Esophagus squamous epithelium (tissue), 4 donors: ENCODE results near the gene APBB3.

Experiments used
- POLR2A ChIP-seq, 4 donors: fragments of 450-650 bp; IDR thresholded peaks; one replicate each; pipeline ENCODE4 v1.6.1; 2017; ENCODE audit warnings: antibody characterized with exemption in 4 of 4, mild to moderate bottlenecking in 4 of 4, moderate library complexity in 3 of 4
- TF ChIP-seq, protein P1 (sequence below), 6 experiments: fragments of 450-650 bp in 4 of 6; fragments of 200-600 bp in 2 of 6; sonication (generic) in 2 of 6; IDR thresholded peaks; one replicate each; pipeline ENCODE4 v1.5.1; 2016 to 2019; ENCODE audit warnings: antibody characterized with exemption in 6 of 6, mild to moderate bottlenecking in 4 of 6, moderate library complexity in 4 of 6

DNA sequence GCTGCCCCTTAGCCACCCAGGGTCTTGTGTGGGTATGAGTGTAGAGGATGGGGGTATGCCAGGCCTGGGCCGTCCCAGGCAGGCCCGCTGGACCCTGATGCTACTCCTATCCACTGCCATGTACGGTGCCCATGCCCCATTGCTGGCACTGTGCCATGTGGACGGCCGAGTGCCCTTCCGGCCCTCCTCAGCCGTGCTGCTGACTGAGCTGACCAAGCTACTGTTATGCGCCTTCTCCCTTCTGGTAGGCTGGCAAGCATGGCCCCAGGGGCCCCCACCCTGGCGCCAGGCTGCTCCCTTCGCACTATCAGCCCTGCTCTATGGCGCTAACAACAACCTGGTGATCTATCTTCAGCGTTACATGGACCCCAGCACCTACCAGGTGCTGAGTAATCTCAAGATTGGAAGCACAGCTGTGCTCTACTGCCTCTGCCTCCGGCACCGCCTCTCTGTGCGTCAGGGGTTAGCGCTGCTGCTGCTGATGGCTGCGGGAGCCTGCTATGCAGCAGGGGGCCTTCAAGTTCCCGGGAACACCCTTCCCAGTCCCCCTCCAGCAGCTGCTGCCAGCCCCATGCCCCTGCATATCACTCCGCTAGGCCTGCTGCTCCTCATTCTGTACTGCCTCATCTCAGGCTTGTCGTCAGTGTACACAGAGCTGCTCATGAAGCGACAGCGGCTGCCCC is 2.9 kb upstream of the APBB3 start:
- TF ChIP-seq, protein P1, sequence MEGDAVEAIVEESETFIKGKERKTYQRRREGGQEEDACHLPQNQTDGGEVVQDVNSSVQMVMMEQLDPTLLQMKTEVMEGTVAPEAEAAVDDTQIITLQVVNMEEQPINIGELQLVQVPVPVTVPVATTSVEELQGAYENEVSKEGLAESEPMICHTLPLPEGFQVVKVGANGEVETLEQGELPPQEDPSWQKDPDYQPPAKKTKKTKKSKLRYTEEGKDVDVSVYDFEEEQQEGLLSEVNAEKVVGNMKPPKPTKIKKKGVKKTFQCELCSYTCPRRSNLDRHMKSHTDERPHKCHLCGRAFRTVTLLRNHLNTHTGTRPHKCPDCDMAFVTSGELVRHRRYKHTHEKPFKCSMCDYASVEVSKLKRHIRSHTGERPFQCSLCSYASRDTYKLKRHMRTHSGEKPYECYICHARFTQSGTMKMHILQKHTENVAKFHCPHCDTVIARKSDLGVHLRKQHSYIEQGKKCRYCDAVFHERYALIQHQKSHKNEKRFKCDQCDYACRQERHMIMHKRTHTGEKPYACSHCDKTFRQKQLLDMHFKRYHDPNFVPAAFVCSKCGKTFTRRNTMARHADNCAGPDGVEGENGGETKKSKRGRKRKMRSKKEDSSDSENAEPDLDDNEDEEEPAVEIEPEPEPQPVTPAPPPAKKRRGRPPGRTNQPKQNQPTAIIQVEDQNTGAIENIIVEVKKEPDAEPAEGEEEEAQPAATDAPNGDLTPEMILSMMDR (IDR thresholded peaks at IDR 0.05): no peak
- no peak for TF ChIP-seq POLR2A (IDR thresholded peaks at IDR 0.05)
